ENCODE results near the gene PPP1R13B. TPM values are rescaled to one million over a fixed set of nuclear protein-coding genes. Genes with fewer than 3 reads are reported as not detected.
"Not testable (repeated sequence)": the region's sequence is repeated elsewhere in the genome, so short reads cannot be mapped to it uniquely, and the experiment has no call there.

PPP1R13B gene
- total and polyA plus RNA-seq, 5 donors: 50.1 to 158 (median 109) TPM

- Histone ChIP-seq H3K4me3 (ENCODE audit: low read length) (no peak overlapping the region), H3K9me3 (ENCODE audit: control insufficient read depth, low read length) (no peaks in the 10 kb centered on the region), H3K27me3 (ENCODE audit: control insufficient read depth, insufficient read depth) (no peaks in the 10 kb centered on the region), H3K4me1 (ENCODE audit: control insufficient read depth, insufficient read depth, low read length) (peaks cover 6% of the 10 kb centered on the region), H3K27ac (ENCODE audit: low read length) (no peak overlapping the region)
- intact Hi-C loops (cut with DNase I): loop anchor here in 2 of 4 donors (5.0 to 10.0 kb wide), 2 partner anchors 95 to 108 kb away; no protein-coding TSS in a partner anchor
- DNase-seq (no peak), ATAC-seq (peak in 1 of 2 donors; percentile 23)
- WGBS: 32% methylated on average over 5 of the region's 5 CpGs
These were observed 40.6 kb downstream of the PPP1R13B start for GRCh38 chr14:103806805-103807204.

GRCh38 chr14:103805708-103806107 lies 41.7 kb downstream of the PPP1R13B start:
- Histone ChIP-seq H3K4me1 (ENCODE audit: control insufficient read depth, insufficient read depth, low read length) (peaks cover 6% of the 10 kb centered on the region), H3K9me3 (ENCODE audit: control insufficient read depth, low read length) (no peaks in the 10 kb centered on the region), H3K4me3 (ENCODE audit: low read length) (no peak overlapping the region), H3K27ac (ENCODE audit: low read length) (peak overlapping the region; percentile 27), H3K27me3 (ENCODE audit: control insufficient read depth, insufficient read depth) (no peaks in the 10 kb centered on the region)
- intact Hi-C loops (cut with DNase I): loop anchor here in 2 of 4 donors (5.0 to 10.0 kb wide), 2 partner anchors 97 to 109 kb away; no protein-coding TSS in a partner anchor
- WGBS: 71% methylated on average over 1 of the region's 1 CpG
- DNase-seq: no peak
- no peak for ATAC-seq

- Histone ChIP-seq H3K9me3 (ENCODE audit: control insufficient read depth, low read length) (no peaks in the 10 kb centered on the region), H3K4me3 (ENCODE audit: low read length) (no peak overlapping the region), H3K4me1 (ENCODE audit: control insufficient read depth, insufficient read depth, low read length) (peaks cover 6% of the 10 kb centered on the region), H3K27ac (ENCODE audit: low read length) (no peak overlapping the region), H3K27me3 (ENCODE audit: control insufficient read depth, insufficient read depth) (no peaks in the 10 kb centered on the region)
- DNase-seq (no peak), ATAC-seq (peak in 1 of 2 donors; percentile 39)
- intact Hi-C loops (cut with DNase I): loop anchor here in 1 of 4 donors (10.0 kb wide), 1 partner anchor 111 kb away; no protein-coding TSS in a partner anchor
These were observed 43.7 kb downstream of the PPP1R13B start for GRCh38 chr14:103803661-103804060.

GRCh38 chr14:103802356-103802755 lies 45.0 kb downstream of the PPP1R13B start:
- Histone ChIP-seq H3K27ac (ENCODE audit: low read length) (no peak overlapping the region), H3K27me3 (ENCODE audit: control insufficient read depth, insufficient read depth) (no peaks in the 10 kb centered on the region), H3K4me1 (ENCODE audit: control insufficient read depth, insufficient read depth, low read length) (peaks cover 6% of the 10 kb centered on the region), H3K4me3 (ENCODE audit: low read length) (no peak overlapping the region), H3K9me3 (ENCODE audit: control insufficient read depth, low read length) (no peaks in the 10 kb centered on the region)
- intact Hi-C loops (cut with DNase I): loop anchor here in 1 of 4 donors (10.0 kb wide), 1 partner anchor 112 kb away; no protein-coding TSS in a partner anchor
- DNase-seq (no peak), ATAC-seq (no peak)
- 78% methylated on average over 8 of the region's 8 CpGs for WGBS

- intact Hi-C loops (cut with DNase I): loop anchor here in 1 of 4 donors (10.0 kb wide), 1 partner anchor 113 kb away; no protein-coding TSS in a partner anchor
- H3K27ac ChIP-seq (ENCODE audit: low read length): no peak overlapping the region
- 66% methylated on average over 4 of the region's 4 CpGs for WGBS
- peak; percentile 54 to 72 for ATAC-seq
- H3K4me1 ChIP-seq (ENCODE audit: control insufficient read depth, insufficient read depth, low read length): peaks cover 3% of the 10 kb centered on the region
- DNase-seq: no peak
- H3K4me3 ChIP-seq (ENCODE audit: low read length): no peak overlapping the region
- H3K27me3 ChIP-seq (ENCODE audit: control insufficient read depth, insufficient read depth): no peaks in the 10 kb centered on the region
- no peaks in the 10 kb centered on the region for H3K9me3 ChIP-seq (ENCODE audit: control insufficient read depth, low read length)
These were observed 45.9 kb downstream of the PPP1R13B start for GRCh38 chr14:103801459-103801858.

GRCh38 chr14:103793192-103793591 lies 54.2 kb downstream of the PPP1R13B start:
- intact Hi-C loops (cut with DNase I); H3K27me3 ChIP-seq (ENCODE audit: control insufficient read depth, insufficient read depth); H3K4me3 ChIP-seq (ENCODE audit: low read length); DNase-seq; H3K4me1 ChIP-seq (ENCODE audit: control insufficient read depth, insufficient read depth, low read length); H3K9me3 ChIP-seq (ENCODE audit: control insufficient read depth, low read length); H3K27ac ChIP-seq (ENCODE audit: low read length); ATAC-seq: not testable (repeated sequence)

- Histone ChIP-seq H3K9me3 (ENCODE audit: control insufficient read depth, low read length) (no peaks in the 10 kb centered on the region), H3K27me3 (ENCODE audit: control insufficient read depth, insufficient read depth) (no peaks in the 10 kb centered on the region), H3K4me3 (ENCODE audit: low read length) (no peak overlapping the region), H3K4me1 (ENCODE audit: control insufficient read depth, insufficient read depth, low read length) (no peaks in the 10 kb centered on the region), H3K27ac (ENCODE audit: low read length) (no peak overlapping the region)
- WGBS: 76% methylated on average over 1 of the region's 1 CpG
- intact Hi-C loops (cut with DNase I): no loop called here
- ATAC-seq (no peak), DNase-seq (no peak)
These were observed 59.3 kb downstream of the PPP1R13B start for GRCh38 chr14:103788086-103788485.

- WGBS: 41% methylated on average over 2 of the region's 2 CpGs
- no peak for DNase-seq
- H3K9me3 ChIP-seq (ENCODE audit: control insufficient read depth, low read length): no peaks in the 10 kb centered on the region
- H3K4me3 ChIP-seq (ENCODE audit: low read length): no peak overlapping the region
- no peaks in the 10 kb centered on the region for H3K4me1 ChIP-seq (ENCODE audit: control insufficient read depth, insufficient read depth, low read length)
- H3K27ac ChIP-seq (ENCODE audit: low read length): no peak overlapping the region
- H3K27me3 ChIP-seq (ENCODE audit: control insufficient read depth, insufficient read depth): no peaks in the 10 kb centered on the region
- intact Hi-C loops (cut with DNase I): no loop called here
- no peak for ATAC-seq
These were observed 65.0 kb downstream of the PPP1R13B start for GRCh38 chr14:103782376-103782775.

- DNase-seq; H3K27me3 ChIP-seq (ENCODE audit: control insufficient read depth, insufficient read depth); H3K27ac ChIP-seq (ENCODE audit: low read length); H3K9me3 ChIP-seq (ENCODE audit: control insufficient read depth, low read length); H3K4me1 ChIP-seq (ENCODE audit: control insufficient read depth, insufficient read depth, low read length); intact Hi-C loops (cut with DNase I); H3K4me3 ChIP-seq (ENCODE audit: low read length); ATAC-seq: not testable (repeated sequence)
- 93% methylated on average over 6 of the region's 6 CpGs for whole genome bisulfite sequencing
These were observed 71.1 kb downstream of the PPP1R13B start for GRCh38 chr14:103776319-103776718.

- Histone ChIP-seq H3K4me1 (ENCODE audit: control insufficient read depth, insufficient read depth, low read length) (no peaks in the 10 kb centered on the region), H3K27me3 (ENCODE audit: control insufficient read depth, insufficient read depth) (no peaks in the 10 kb centered on the region), H3K4me3 (ENCODE audit: low read length) (no peak overlapping the region), H3K9me3 (ENCODE audit: control insufficient read depth, low read length) (no peaks in the 10 kb centered on the region), H3K27ac (ENCODE audit: low read length) (no peak overlapping the region)
- 86% methylated on average over 7 of the region's 7 CpGs for WGBS
- intact Hi-C loops (cut with DNase I): no loop called here
- DNase-seq (no peak), ATAC-seq (no peak)
These were observed 71.9 kb downstream of the PPP1R13B start for GRCh38 chr14:103775506-103775905.

- intact Hi-C loops (cut with DNase I): no loop called here
- WGBS: 91% methylated on average over 2 of the region's 2 CpGs
These were observed 73.9 kb downstream of the PPP1R13B start for GRCh38 chr14:103773521-103773920.

More at GRCh38 chr14:103773521-103773920, 73.9 kb downstream of the PPP1R13B start:
- no peak overlapping the region for H3K4me3 ChIP-seq (ENCODE audit: low read length)
- H3K9me3 ChIP-seq (ENCODE audit: control insufficient read depth, low read length): no peaks in the 10 kb centered on the region
- ATAC-seq (no peak), DNase-seq (no peak)
- H3K4me1 ChIP-seq (ENCODE audit: control insufficient read depth, insufficient read depth, low read length): no peaks in the 10 kb centered on the region
- H3K27me3 ChIP-seq (ENCODE audit: control insufficient read depth, insufficient read depth): no peaks in the 10 kb centered on the region
- H3K27ac ChIP-seq (ENCODE audit: low read length): no peak overlapping the region

Data from right cardiac atrium (tissue), 5 donors.